Aorta (tissue), 5 donors: ENCODE data around the gene PDZK1IP1. TPM values are rescaled to one million over a fixed set of nuclear protein-coding genes. Genes with fewer than 3 reads are reported as not detected.
"Not testable (repeated sequence)": the region's sequence is repeated elsewhere in the genome, so short reads cannot be mapped to it uniquely, and the experiment has no call there.

Experiments
- ATAC-seq: fragments of 200-7000 bp; cut with Tn5 transposase; one replicate; pipeline ENCODE4 v1.9.1; 2022; ENCODE audit warnings: moderate library complexity; ENCODE audit not compliant: low FRiP score
- DNase-seq, 2 donors: peaks; one replicate each; pipeline ENCODE4 v3.0.0-alpha.2; 2020
- H3K27ac ChIP-seq, 2 donors: one replicate each; pipeline ENCODE4 v1.5.1; 2013; ENCODE audit warnings: low read length in 2 of 2, mild to moderate bottlenecking in 2 of 2, moderate library complexity in 2 of 2, control low read depth in 1 of 2, inconsistent platforms in 1 of 2, low read depth in 1 of 2
- H3K27me3 ChIP-seq, 2 donors: one replicate each; pipeline ENCODE4 v1.6.1; 2013; ENCODE audit warnings: control low read depth in 1 of 2, low read length in 1 of 2, mild to moderate bottlenecking in 1 of 2, moderate library complexity in 1 of 2; ENCODE audit not compliant: insufficient read depth in 2 of 2, control insufficient read depth in 1 of 2
- H3K36me3 ChIP-seq, 2 donors: one replicate each; pipeline ENCODE4 v1.6.1; 2013; ENCODE audit warnings: control low read depth in 1 of 2, low read length in 1 of 2, mild to moderate bottlenecking in 1 of 2; ENCODE audit not compliant: insufficient read depth in 2 of 2, control insufficient read depth in 1 of 2
- H3K4me1 ChIP-seq, 2 donors: one replicate each; pipeline ENCODE4 v1.6.1; 2013; ENCODE audit warnings: low read length in 2 of 2, control low read depth in 1 of 2, mild to moderate bottlenecking in 1 of 2, moderate library complexity in 1 of 2; ENCODE audit not compliant: insufficient read depth in 2 of 2, control insufficient read depth in 1 of 2
- H3K4me3 ChIP-seq, 2 donors: one replicate each; pipeline ENCODE4 v1.5.1; 2013; ENCODE audit warnings: low read length in 2 of 2, control low read depth in 1 of 2, mild to moderate bottlenecking in 1 of 2
- H3K9me3 ChIP-seq: one replicate; pipeline ENCODE4 v1.6.1; 2013; ENCODE audit warnings: mild to moderate bottlenecking, low read length; ENCODE audit not compliant: control insufficient read depth
- WGBS, 2 donors: extraction: QIAGEN DNeasy Blood & Tissue Kit; methylation state at CpG; one replicate each; pipeline ENCODE4 v1.1.7; 2013; 5-methylcytosine and 5-hydroxymethylcytosine counted together
- intact Hi-C, 2 donors: fragments of 100-400 bp; cut with DNase I; formaldehyde crosslinking; loops; one replicate each; pipeline versions ENCODE4 v1.14.2 to v1.15.0; 2022
- polyA plus RNA-seq, 2 donors: library from polyadenylated mRNA; stranded (reverse); fragments of 200-250 nt; gene quantifications; one replicate each; pipeline ENCODE4 v1.2.3, GENCODE V29; 2013
- total RNA-seq, 2 donors: library from RNA; stranded (reverse); fragmentation: NEBNext Ultra II Directional; extraction: Animal tissue kit (Norgen Biotek cat#: 25700); gene quantifications; one replicate each; pipeline ENCODE4 v1.2.1, GENCODE V29; 2021
- donor health status: healthy with polysubstance abuse.
- donor health status: Bipolar disorder and iron deficiency.
- donor health status: DM: no; HTN: no; CAD: no.
- donor health status: DM: no; HTN: no; CAD: no.
- donor health status: DM: yes; HTN: yes; CAD: no.

Gene PDZK1IP1
- total and polyA plus RNA-seq, 4 donors = 0.71 to 3.7 (median 1.7) TPM

- no peaks in the 10 kb centered on the region for H3K27me3 ChIP-seq
- DNase-seq (no peak), ATAC-seq (no peak)
- 36 to 39% methylated on average over 6 of the region's 6 CpGs for WGBS, 2 donors
- no peak overlapping the region for H3K4me3 ChIP-seq
- no peaks in the 10 kb centered on the region for H3K4me1 ChIP-seq
- H3K9me3 ChIP-seq = no peaks in the 10 kb centered on the region
- H3K27ac ChIP-seq = no peak overlapping the region
- intact Hi-C loops = no loop called here
- H3K36me3 ChIP-seq = no peaks in the 10 kb centered on the region
Measured at GRCh38 chr1:47147047-47147785, 42.6 kb downstream of the PDZK1IP1 start.

GRCh38 chr1:47146495-47146894, 43.3 kb downstream of the PDZK1IP1 start:
- H3K36me3 ChIP-seq, DNase-seq, H3K27me3 ChIP-seq, H3K4me3 ChIP-seq, H3K4me1 ChIP-seq, H3K27ac ChIP-seq, H3K9me3 ChIP-seq, intact Hi-C loops, ATAC-seq: not testable (repeated sequence)
- 62 to 68% methylated on average over 1 of the region's 1 CpG for WGBS, 2 donors

GRCh38 chr1:47143654-47144053, 46.2 kb downstream of the PDZK1IP1 start:
- H3K27me3 ChIP-seq, H3K9me3 ChIP-seq, H3K4me3 ChIP-seq, H3K4me1 ChIP-seq, DNase-seq, ATAC-seq, H3K36me3 ChIP-seq, intact Hi-C loops, H3K27ac ChIP-seq: not testable (repeated sequence)
- 56 to 60% methylated on average over 5 to 6 of the region's 6 CpGs for WGBS, 2 donors

GRCh38 chr1:47140358-47140757, 49.5 kb downstream of the PDZK1IP1 start:
- H3K27ac ChIP-seq, H3K4me3 ChIP-seq, DNase-seq, H3K27me3 ChIP-seq, H3K4me1 ChIP-seq, ATAC-seq, H3K36me3 ChIP-seq, intact Hi-C loops, H3K9me3 ChIP-seq: not testable (repeated sequence)
- 66 to 77% methylated on average over 3 of the region's 3 CpGs for WGBS, 2 donors

GRCh38 chr1:47137925-47138615, 51.8 kb downstream of the PDZK1IP1 start:
- no peak for ATAC-seq
- intact Hi-C loops = no loop called here

GRCh38 chr1:47137198-47137597, 52.6 kb downstream of the PDZK1IP1 start, which contains the start of gene CYP4A22:
CYP4A22 (plus strand) TSS chr1:47137441; CDS start chr1:47137486, 45 bp downstream.
- H3K9me3 ChIP-seq = no peaks in the 10 kb centered on the region
- no peak for ATAC-seq
- H3K27me3 ChIP-seq = no peaks in the 10 kb centered on the region
- no peaks in the 10 kb centered on the region for H3K4me1 ChIP-seq
- no peaks in the 10 kb centered on the region for H3K36me3 ChIP-seq
- 72 to 83% methylated on average over 4 of the region's 4 CpGs for WGBS, 2 donors
- no peak for DNase-seq
- intact Hi-C loops = no loop called here
- no peak within 1 kb of the TSS for H3K4me3 ChIP-seq
- no peak within 1 kb of the TSS for H3K27ac ChIP-seq

More at GRCh38 chr1:47137925-47138615, 51.8 kb downstream of the PDZK1IP1 start:
- DNase-seq = no peak
- Histone ChIP-seq H3K4me3 (no peak overlapping the region), H3K27ac (no peak overlapping the region), H3K4me1 (no peaks in the 10 kb centered on the region), H3K9me3 (no peaks in the 10 kb centered on the region), H3K36me3 (no peaks in the 10 kb centered on the region), H3K27me3 (no peaks in the 10 kb centered on the region)
- WGBS, 2 donors = 80 to 86% methylated on average over 5 of the region's 5 CpGs

Other genes starting within 250 kb of the PDZK1IP1 start
- gene CYP4A11, start 248.6 kb downstream of the PDZK1IP1 start, total RNA-seq = under 1 TPM; 0.15 to 0.16 TPM
- under 1 TPM in 1 of 2 donors, not detected in 1; 0.10 TPM for gene CYP4A11, start 248.6 kb downstream of the PDZK1IP1 start, polyA plus RNA-seq
- gene CYP4X1, start 166.4 kb downstream of the PDZK1IP1 start, total RNA-seq = 10 to 100 TPM; 16.3 to 29.0 TPM
- gene CYP4X1, start 166.4 kb downstream of the PDZK1IP1 start, polyA plus RNA-seq = 10 to 100 TPM; 12.6 to 38.6 TPM
- gene CYP4Z1, start 122.8 kb downstream of the PDZK1IP1 start, total RNA-seq = 1 to 10 TPM; 1.0 to 2.2 TPM
- gene CYP4Z1, start 122.8 kb downstream of the PDZK1IP1 start, polyA plus RNA-seq = under 1 TPM in 1 of 2 donors, not detected in 1; 0.15 TPM
- under 1 TPM; 0.18 to 0.23 TPM for gene CYP4A22, start 52.6 kb downstream of the PDZK1IP1 start, total RNA-seq
- under 1 TPM in 1 of 2 donors, not detected in 1; 0.08 TPM for gene CYP4A22, start 52.6 kb downstream of the PDZK1IP1 start, polyA plus RNA-seq
- 10 to 100 TPM in 1 of 2 donors, 1 to 10 TPM in 1; 6.0 to 12.3 TPM for gene TAL1, start 42.2 kb upstream of the PDZK1IP1 start, total RNA-seq
- gene TAL1, start 42.2 kb upstream of the PDZK1IP1 start, polyA plus RNA-seq = under 1 TPM; 0.63 to 0.77 TPM
- gene STIL, start 124.1 kb upstream of the PDZK1IP1 start, total RNA-seq = 1 to 10 TPM in 1 of 2 donors, under 1 TPM in 1; 0.65 to 2.9 TPM
- under 1 TPM; 0.18 to 0.50 TPM for gene STIL, start 124.1 kb upstream of the PDZK1IP1 start, polyA plus RNA-seq
- gene CMPK1, start 143.8 kb upstream of the PDZK1IP1 start, total RNA-seq = 100 to 1,000 TPM; 113 to 120 TPM
- gene CMPK1, start 143.8 kb upstream of the PDZK1IP1 start, polyA plus RNA-seq = 100 to 1,000 TPM; 100 to 424 TPM
- gene FOXE3, start 226.2 kb upstream of the PDZK1IP1 start, total RNA-seq = not detected
- not detected for gene FOXE3, start 226.2 kb upstream of the PDZK1IP1 start, polyA plus RNA-seq
- gene FOXD2, start 248.0 kb upstream of the PDZK1IP1 start, total RNA-seq = 1 to 10 TPM; 1.6 to 2.7 TPM
- gene FOXD2, start 248.0 kb upstream of the PDZK1IP1 start, polyA plus RNA-seq = 1 to 10 TPM in 1 of 2 donors, under 1 TPM in 1; 0.38 to 4.2 TPM